NK-92 treated with Interleukin-12 subunit alpha and Interleukin-12 subunit beta, amount 100 ng/mL, for 24 hours (cell line): ENCODE results near the gene CHORDC1.
"Not testable (repeated sequence)": the region's sequence is repeated elsewhere in the genome, so short reads cannot be mapped to it uniquely, and the experiment has no call there.

ENCODE experiments used
- DNase-seq: peaks from one replicate; lab custom pipeline; 2025; lab: John Stamatoyannopoulos, UW

The CHORDC1 gene

DNA sequence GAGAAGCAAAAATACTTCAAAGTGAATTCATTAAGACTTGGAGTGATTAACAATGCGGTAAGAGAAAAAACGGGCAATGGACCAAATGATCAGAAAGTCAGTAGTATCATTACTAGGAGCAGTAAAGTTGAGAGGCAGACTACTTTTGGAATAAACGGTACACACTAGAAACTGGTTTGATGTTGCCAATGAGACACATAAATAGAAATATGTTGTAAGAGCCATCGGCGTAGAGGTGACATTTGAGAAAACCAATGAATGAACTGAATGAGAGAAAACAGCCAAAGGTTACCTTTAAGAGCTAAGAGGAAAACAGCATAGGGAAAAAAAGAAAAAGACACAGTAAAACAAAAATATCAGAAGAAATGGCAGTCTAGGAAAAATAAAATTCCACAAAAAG, 6.2 kb downstream of the CHORDC1 start:
- DNase-seq: no peak

GRCh38 chr11:90213322-90213721, 9.5 kb downstream of the CHORDC1 start:
- no peak for DNase-seq

DNA sequence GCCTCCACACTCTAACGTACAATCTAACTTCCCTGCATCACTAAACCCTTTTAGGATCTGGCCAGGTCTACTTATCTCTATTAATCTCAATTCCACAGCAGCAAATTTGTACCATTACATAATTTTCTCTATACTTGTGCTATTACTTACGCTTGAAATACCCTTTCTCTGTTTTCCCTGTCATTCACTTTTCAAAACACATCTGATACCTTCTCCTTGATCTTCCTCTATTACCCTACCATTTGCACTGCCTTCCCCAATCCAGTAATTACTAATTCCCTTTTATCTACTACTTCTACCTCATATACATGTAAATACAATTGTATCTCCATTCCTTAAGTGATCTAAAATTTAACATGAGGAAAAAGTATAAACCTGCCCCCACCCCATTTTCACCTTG, 14.0 kb downstream of the CHORDC1 start:
- DNase-seq: no peak

GRCh38 chr11:90207992-90208391, 14.9 kb downstream of the CHORDC1 start:
- DNase-seq: not testable (repeated sequence)

DNA sequence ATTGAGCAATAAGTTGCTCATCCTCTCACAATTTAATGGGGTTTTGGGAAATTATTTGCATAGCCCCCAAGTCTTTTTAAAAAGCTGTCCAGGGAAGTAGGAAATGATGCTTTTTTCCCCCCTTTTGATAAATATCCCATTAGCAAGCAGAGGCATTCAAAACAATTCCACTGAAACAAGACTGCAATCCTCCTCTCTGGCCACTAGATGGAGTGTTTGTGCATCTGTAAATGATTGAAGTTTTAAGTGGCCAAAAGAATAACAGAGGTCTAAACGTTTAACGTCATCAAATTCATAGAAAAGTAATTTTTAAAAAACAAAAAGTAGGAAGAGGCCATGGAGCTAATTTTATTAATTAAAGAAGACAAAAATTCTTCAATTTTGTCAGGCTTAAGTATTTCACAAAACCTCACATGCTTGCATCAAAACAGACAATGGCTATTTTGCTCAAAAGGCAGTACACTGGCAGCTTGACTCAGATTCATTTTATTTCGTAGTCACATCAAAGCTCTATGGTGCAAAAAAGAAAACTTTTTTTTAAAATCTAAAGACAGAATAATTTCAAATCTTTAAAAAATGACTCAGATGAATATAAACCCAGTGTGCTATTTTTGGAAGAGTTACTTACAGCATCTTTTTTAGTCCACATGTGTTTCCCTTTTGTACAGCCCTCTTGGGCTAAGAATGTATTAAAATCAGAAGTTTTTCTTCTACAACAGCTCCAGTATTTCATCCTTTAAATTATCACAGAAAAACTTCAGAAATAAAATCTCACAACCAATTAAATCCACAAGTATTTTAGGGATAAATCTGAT, 17.8 kb downstream of the CHORDC1 start:
- DNase-seq: no peak

GRCh38 chr11:90204407-90204806, 18.4 kb downstream of the CHORDC1 start:
- no peak for DNase-seq

GRCh38 chr11:90202342-90202741, 20.5 kb downstream of the CHORDC1 start:
- DNase-seq: no peak

DNA sequence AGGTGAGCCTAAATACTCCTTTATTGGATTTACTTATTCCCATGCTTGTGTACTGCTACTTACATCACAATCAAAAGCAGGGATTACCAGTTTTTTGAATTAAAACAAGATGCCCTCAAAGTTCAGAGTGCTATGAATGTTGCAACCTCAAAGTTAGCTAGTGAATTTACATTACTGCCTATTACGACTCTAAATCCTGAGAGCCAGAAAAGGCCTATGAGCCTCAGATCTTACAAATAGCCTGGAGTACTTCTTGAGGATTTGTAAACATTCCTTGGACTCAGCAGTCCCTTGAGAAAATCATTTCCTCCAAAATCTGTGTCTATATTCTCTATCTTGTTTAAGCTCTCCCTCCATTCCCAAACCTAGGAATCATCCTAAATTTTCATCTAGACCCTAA, 25.5 kb downstream of the CHORDC1 start:
- no peak for DNase-seq

GRCh38 chr11:90192869-90193582, 29.8 kb downstream of the CHORDC1 start:
- DNase-seq: no peak

- DNase-seq: no peak
Observed at GRCh38 chr11:90189011-90189410, 33.8 kb downstream of the CHORDC1 start.

GRCh38 chr11:90187839-90188238, 35.0 kb downstream of the CHORDC1 start:
- DNase-seq: no peak

GRCh38 chr11:90179923-90180322, 42.9 kb downstream of the CHORDC1 start:
- DNase-seq: no peak

- no peak for DNase-seq
Observed at GRCh38 chr11:90178751-90179150, 44.1 kb downstream of the CHORDC1 start.

GRCh38 chr11:90176069-90176468, 46.8 kb downstream of the CHORDC1 start:
- DNase-seq: no peak

- no peak for DNase-seq
Observed at GRCh38 chr11:90171359-90171758, 51.5 kb downstream of the CHORDC1 start.

GRCh38 chr11:90168571-90168970, 54.3 kb downstream of the CHORDC1 start:
- no peak for DNase-seq

DNA sequence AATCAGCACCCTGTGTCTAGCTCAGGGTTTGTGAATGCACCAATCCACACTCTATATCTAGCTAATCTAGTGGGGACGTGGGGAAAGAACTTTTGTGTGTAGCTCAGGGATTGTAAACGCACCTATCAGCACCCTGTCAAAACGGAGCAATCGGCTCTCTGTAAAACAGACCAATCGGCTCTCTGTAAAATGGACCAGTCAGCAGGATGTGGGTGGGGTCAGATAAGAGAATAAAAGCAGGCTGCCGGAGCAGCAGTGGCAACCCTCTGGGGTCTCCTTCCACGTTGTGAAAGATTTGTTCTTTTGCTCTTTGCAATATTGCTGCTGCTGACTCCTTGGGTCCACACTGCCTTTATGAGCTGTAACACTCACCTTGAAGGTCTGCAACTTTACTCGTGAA, 55.1 kb downstream of the CHORDC1 start:
- DNase-seq: not testable (repeated sequence)

GRCh38 chr11:90166982-90167573, 55.8 kb downstream of the CHORDC1 start:
- not testable (repeated sequence) for DNase-seq
